ENCODE results near the gene OR7C2.

- TF ChIP-seq CTCF (conservative IDR thresholded peaks at IDR 0.05; ENCODE audit: low read length) (no peak), EZH2phosphoT487 (IDR thresholded peaks at IDR 0.05; ENCODE audit: borderline replicate concordance) (no peak)
These were observed 11.5 kb downstream of the OR7C2 start for GRCh38 chr19:14952767-14953166.
